DND-41 (cell line): ENCODE results near the gene FEM1A.
A peak's percentile ranks its signal among the peaks of the same experiment; 100 is the strongest.
"Not testable (repeated sequence)": the region's sequence is repeated elsewhere in the genome, so short reads cannot be mapped to it uniquely, and the experiment has no call there.

Experiments used
- ATAC-seq: fragments of 200-7000 bp; cut with Tn5 transposase; 3 replicates; pipeline ENCODE4 v1.9.1; 2021; ENCODE audit warnings: low read depth; ENCODE audit not compliant: insufficient read depth
- DNase-seq: peaks from one replicate; pipeline ENCODE4 v3.0.0-alpha.2; 2020
- H2AFZ ChIP-seq: 2 replicates; pipeline ENCODE4 v1.6.0; 2012; ENCODE audit warnings: low read depth, low read length
- H3K27ac ChIP-seq: 2 replicates; pipeline ENCODE4 v1.5.1; 2012; ENCODE audit warnings: low read length, inconsistent platforms
- H3K27me3 ChIP-seq: fragments of 200-600 bp; sonication (generic); 2 replicates; pipeline ENCODE4 v1.6.0; 2012; ENCODE audit warnings: low read length, mild to moderate bottlenecking, inconsistent platforms; ENCODE audit not compliant: insufficient read depth, poor library complexity
- H3K36me3 ChIP-seq: 2 replicates; pipeline ENCODE4 v1.5.1; 2012; ENCODE audit warnings: low read length, inconsistent platforms; ENCODE audit not compliant: insufficient read depth
- H3K4me1 ChIP-seq: 2 replicates; pipeline ENCODE4 v1.5.1; 2012; ENCODE audit warnings: mild to moderate bottlenecking, low read length; ENCODE audit not compliant: insufficient read depth
- H3K4me2 ChIP-seq: 2 replicates; pipeline ENCODE4 v1.6.0; 2012; ENCODE audit warnings: mild to moderate bottlenecking, moderate library complexity, low read length, inconsistent platforms; ENCODE audit not compliant: insufficient read depth
- H3K4me3 ChIP-seq, 2 experiments: fragments of 200-600 bp in 1 of 2; shearing (Covaris generic) in 1 of 2; 2 replicates each; pipeline ENCODE4 v1.5.1; 2012 to 2016; ENCODE audit warnings: inconsistent platforms in 2 of 2, low read length in 2 of 2, mild to moderate bottlenecking in 2 of 2, low read depth in 1 of 2, moderate library complexity in 1 of 2
- H3K79me2 ChIP-seq: 2 replicates; pipeline ENCODE4 v1.6.0; 2012; ENCODE audit warnings: low read length, inconsistent platforms; ENCODE audit not compliant: insufficient read depth
- H3K9ac ChIP-seq: 2 replicates; pipeline ENCODE4 v1.6.0; 2012; ENCODE audit warnings: low read depth, mild to moderate bottlenecking, inconsistent platforms, low read length, moderate library complexity
- H3K9me3 ChIP-seq: 2 replicates; pipeline ENCODE4 v1.5.1; 2012; ENCODE audit warnings: low read length, moderate library complexity, mild to moderate bottlenecking, inconsistent platforms; ENCODE audit not compliant: insufficient read depth, severe bottlenecking
- H4K20me1 ChIP-seq: 2 replicates; pipeline ENCODE4 v1.6.0; 2012; ENCODE audit warnings: low read length; ENCODE audit not compliant: insufficient read depth
- EZH2 ChIP-seq: IDR thresholded peaks from 3 replicates; pipeline ENCODE4 v1.6.1; 2012; ENCODE audit warnings: borderline replicate concordance, low read depth, mild to moderate bottlenecking, moderate library complexity, low read length, inconsistent platforms; ENCODE audit not compliant: severe bottlenecking
- TF ChIP-seq, protein P1 (sequence below): IDR thresholded peaks from 2 replicates; pipeline ENCODE4 v1.5.1; 2012; ENCODE audit warnings: borderline replicate concordance, low read length, moderate library complexity, mild to moderate bottlenecking; ENCODE audit not compliant: poor library complexity, severe bottlenecking; ENCODE audit errors: extremely low read depth

The FEM1A gene

DNA sequence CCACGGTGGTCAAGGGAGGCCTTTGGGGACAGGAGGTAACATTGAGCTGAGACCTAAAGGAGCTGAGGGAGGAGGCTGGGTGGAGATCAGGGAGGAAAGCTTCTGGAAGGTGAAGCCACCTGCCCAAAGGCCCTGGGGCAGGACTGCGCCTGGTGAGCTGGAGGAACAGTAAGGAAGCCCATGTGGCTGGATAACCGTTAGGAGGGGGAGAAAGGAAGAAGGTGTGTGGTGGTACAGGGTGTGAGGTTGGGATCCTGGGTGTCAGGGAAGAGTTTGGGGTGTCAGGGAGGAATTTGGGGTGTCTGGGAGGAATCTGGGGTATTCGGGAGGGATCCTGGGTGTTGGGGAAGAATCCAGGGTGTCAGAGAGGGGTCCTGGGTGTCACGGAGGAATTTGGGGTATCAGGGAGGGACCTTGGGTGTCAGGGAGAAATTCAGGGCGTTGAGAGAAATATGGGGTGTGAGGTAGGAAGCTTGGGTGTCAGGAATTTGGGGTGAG is 39.3 kb downstream of the FEM1A start:
- Histone ChIP-seq H3K9ac (peak overlapping the region; percentile 87), H3K4me3 (peak overlapping the region; percentile 87 to 99; a peak in 3 of 4 replicates), H3K79me2 (peaks cover 33% of the 10 kb centered on the region), H3K9me3 (no peaks in the 10 kb centered on the region), H2AFZ (peak overlapping the region; percentile 97), H3K4me2 (peak overlapping the region; percentile 69), H4K20me1 (no peaks in the 10 kb centered on the region), H3K36me3 (no peaks in the 10 kb centered on the region; the same call in 1 of the 2 replicates), H3K4me1 (peaks cover 25% of the 10 kb centered on the region), H3K27me3 (no peaks in the 10 kb centered on the region), H3K27ac (peak overlapping the region; percentile 72)
- no peak for ATAC-seq
- TF ChIP-seq, protein P1, sequence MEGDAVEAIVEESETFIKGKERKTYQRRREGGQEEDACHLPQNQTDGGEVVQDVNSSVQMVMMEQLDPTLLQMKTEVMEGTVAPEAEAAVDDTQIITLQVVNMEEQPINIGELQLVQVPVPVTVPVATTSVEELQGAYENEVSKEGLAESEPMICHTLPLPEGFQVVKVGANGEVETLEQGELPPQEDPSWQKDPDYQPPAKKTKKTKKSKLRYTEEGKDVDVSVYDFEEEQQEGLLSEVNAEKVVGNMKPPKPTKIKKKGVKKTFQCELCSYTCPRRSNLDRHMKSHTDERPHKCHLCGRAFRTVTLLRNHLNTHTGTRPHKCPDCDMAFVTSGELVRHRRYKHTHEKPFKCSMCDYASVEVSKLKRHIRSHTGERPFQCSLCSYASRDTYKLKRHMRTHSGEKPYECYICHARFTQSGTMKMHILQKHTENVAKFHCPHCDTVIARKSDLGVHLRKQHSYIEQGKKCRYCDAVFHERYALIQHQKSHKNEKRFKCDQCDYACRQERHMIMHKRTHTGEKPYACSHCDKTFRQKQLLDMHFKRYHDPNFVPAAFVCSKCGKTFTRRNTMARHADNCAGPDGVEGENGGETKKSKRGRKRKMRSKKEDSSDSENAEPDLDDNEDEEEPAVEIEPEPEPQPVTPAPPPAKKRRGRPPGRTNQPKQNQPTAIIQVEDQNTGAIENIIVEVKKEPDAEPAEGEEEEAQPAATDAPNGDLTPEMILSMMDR = no peak
- TF ChIP-seq EZH2 = no peak
- no peak for DNase-seq

DNA sequence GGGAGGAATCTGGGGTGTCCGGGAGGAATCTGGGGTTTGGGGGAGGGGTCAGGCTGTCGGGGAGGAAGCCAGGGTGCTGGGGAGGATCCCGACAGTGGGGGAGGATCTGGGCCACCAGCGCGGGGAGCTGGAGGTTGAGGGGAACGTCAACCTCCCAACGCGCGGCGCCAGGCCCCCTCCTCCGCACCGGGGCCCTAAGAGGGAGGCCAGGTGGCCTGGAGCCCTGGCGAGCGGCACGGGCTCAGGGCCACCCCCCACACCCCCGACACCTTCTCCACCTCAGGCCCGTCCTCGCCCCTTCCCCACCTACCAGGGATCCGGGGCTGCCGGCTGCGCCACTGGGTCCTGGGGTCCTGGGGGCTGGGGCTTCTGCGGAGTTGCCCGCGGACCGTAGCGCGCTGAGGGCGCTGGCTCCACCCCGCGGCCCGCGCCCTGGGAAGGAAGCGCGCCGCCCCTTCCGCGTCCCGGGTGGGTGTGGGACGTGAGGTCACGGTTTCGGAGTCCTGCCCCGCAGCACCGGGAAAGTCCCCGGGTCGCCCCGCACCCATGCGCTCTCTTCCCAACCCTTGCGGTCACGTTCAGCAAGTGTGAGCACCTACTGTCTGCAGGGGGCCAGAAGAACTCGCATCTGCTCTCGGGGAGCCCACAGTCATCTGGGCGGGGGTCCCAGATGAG is 39.9 kb downstream of the FEM1A start, which contains the start of gene TICAM1:
Gene TICAM1 (minus strand): TSS at position 409 of the 675 bp plus-strand sequence. CDS start 13,335 bp downstream, outside the sequence.
- H3K4me2 ChIP-seq = peak within 1 kb of the TSS; percentile 69
- TF ChIP-seq, protein P1 = peak; percentile 24
- TF ChIP-seq EZH2 = no peak
- H3K79me2 ChIP-seq = peaks cover 32% of the 10 kb centered on the region
- no peaks in the 10 kb centered on the region for H3K27me3 ChIP-seq
- no peaks in the 10 kb centered on the region for H3K9me3 ChIP-seq
- ATAC-seq (peak; percentile 89), DNase-seq (peak; percentile 66)
- H3K27ac ChIP-seq = peak within 1 kb of the TSS; percentile 72
- peaks cover 25% of the 10 kb centered on the region for H3K4me1 ChIP-seq
- H3K4me3 ChIP-seq = peak within 1 kb of the TSS; percentile 87 to 99
- peak within 1 kb of the TSS; percentile 97 for H2AFZ ChIP-seq
- H4K20me1 ChIP-seq = no peaks in the 10 kb centered on the region
- no peaks in the 10 kb centered on the region; the same call in 1 of the 2 replicates for H3K36me3 ChIP-seq
- H3K9ac ChIP-seq = peak within 1 kb of the TSS; percentile 87

DNA sequence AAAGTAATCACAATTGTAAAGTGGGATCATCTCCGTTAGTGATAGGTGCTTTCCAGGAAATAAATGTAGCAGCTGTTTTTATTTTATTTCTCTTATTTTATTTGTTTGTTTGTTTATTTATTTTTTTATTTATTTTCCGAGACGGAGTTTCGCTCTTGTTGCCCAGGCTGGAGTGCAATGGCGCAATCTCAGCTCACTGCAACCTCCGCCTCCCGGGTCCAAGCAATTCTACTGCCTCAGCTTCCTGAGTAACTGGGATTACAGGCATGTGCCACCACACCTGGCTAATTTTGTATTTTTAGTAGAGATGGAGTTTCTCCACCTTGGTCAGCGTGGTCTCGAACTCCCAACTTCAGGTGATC is 40.4 kb downstream of the FEM1A start:
- H3K36me3 ChIP-seq, H3K27me3 ChIP-seq, ATAC-seq, DNase-seq, H4K20me1 ChIP-seq, H3K9me3 ChIP-seq: not testable (repeated sequence)
- Histone ChIP-seq H3K9ac (peak overlapping the region; percentile 87), H2AFZ (peak overlapping the region; percentile 97), H3K4me1 (peaks cover 25% of the 10 kb centered on the region), H3K4me3 (peak overlapping the region; percentile 87 to 99), H3K27ac (peak overlapping the region; percentile 72), H3K79me2 (peaks cover 29% of the 10 kb centered on the region), H3K4me2 (peak overlapping the region; percentile 69)

DNA sequence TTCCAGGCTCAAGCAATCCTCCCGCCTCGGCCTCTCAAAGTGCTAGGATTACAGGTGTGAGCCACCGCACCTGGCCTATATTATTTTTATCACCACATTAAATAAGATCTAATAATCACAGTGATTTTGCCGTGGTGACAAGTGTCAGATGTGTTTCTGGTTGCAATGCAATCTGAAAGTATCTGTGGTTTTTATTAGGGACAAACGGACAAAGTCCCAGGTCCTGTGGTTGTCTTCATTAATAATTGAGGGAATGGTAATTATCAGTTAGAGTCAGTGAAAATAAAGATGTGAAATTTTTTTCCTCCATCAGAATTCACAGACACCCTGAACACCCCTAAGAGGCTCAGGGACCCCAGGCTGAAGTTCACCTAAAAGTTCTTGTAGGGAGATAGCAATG is 41.2 kb downstream of the FEM1A start:
- Histone ChIP-seq H3K9me3 (no peaks in the 10 kb centered on the region), H2AFZ (no peak overlapping the region), H3K27me3 (no peaks in the 10 kb centered on the region), H3K79me2 (peaks cover 28% of the 10 kb centered on the region), H3K9ac (no peak overlapping the region), H3K4me1 (peaks cover 25% of the 10 kb centered on the region), H3K27ac (no peak overlapping the region), H3K4me2 (no peak overlapping the region), H4K20me1 (no peaks in the 10 kb centered on the region), H3K36me3 (no peaks in the 10 kb centered on the region; the same call in 1 of the 2 replicates), H3K4me3 (no peak overlapping the region)
- DNase-seq (no peak), ATAC-seq (no peak)
- TF ChIP-seq, protein P1 = no peak
- no peak for TF ChIP-seq EZH2
